Large intestine (tissue), 12 donors: ENCODE data around the gene BEND5. TPM values are rescaled to one million over a fixed set of nuclear protein-coding genes. Genes with fewer than 3 reads are reported as not detected.

Experiments used
- DNase-seq, 2 donors: peaks; one replicate each; pipeline versions ENCODE4 v3.0.0 to v3.0.0-alpha.2; 2013
- H3K27ac ChIP-seq: one replicate; pipeline ENCODE4 v1.5.1; 2013; ENCODE audit warnings: low read length
- H3K27me3 ChIP-seq: 2 replicates; pipeline ENCODE4 v1.6.1; 2013; ENCODE audit warnings: low read length; ENCODE audit not compliant: control insufficient read depth, insufficient read depth
- H3K36me3 ChIP-seq: 2 replicates; pipeline ENCODE4 v1.6.1; 2013; ENCODE audit warnings: low read length; ENCODE audit not compliant: control insufficient read depth, insufficient read depth
- H3K4me1 ChIP-seq: one replicate; pipeline ENCODE4 v1.6.1; 2013; ENCODE audit warnings: low read length; ENCODE audit not compliant: control insufficient read depth, insufficient read depth
- H3K4me3 ChIP-seq: one replicate; pipeline ENCODE4 v1.5.1; 2013; ENCODE audit warnings: low read length
- H3K9me3 ChIP-seq: one replicate; pipeline ENCODE4 v1.6.1; 2013; ENCODE audit warnings: mild to moderate bottlenecking, low read depth, low read length, moderate library complexity; ENCODE audit not compliant: control insufficient read depth
- WGBS: methylation state at CpG from one replicate; pipeline ENCODE4 v1.1.5; 2013; ENCODE audit warnings: low lambda C conversion rate; ENCODE audit not compliant: insufficient coverage; 5-methylcytosine and 5-hydroxymethylcytosine counted together
- long read RNA-seq, 11 donors: transcript quantifications; one replicate each; lab custom pipeline, GENCODE V29; 2026
- polyA plus RNA-seq: library from polyadenylated mRNA; unstranded; fragments of 120-200 nt; gene quantifications from one replicate; pipeline ENCODE4 v1.2.1, GENCODE V29; 2013

Gene BEND5, protein sequence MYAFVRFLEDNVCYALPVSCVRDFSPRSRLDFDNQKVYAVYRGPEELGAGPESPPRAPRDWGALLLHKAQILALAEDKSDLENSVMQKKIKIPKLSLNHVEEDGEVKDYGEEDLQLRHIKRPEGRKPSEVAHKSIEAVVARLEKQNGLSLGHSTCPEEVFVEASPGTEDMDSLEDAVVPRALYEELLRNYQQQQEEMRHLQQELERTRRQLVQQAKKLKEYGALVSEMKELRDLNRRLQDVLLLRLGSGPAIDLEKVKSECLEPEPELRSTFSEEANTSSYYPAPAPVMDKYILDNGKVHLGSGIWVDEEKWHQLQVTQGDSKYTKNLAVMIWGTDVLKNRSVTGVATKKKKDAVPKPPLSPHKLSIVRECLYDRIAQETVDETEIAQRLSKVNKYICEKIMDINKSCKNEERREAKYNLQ
- 7.7 TPM for polyA plus RNA-seq
- long read RNA-seq, donor 1, partial matches to known transcripts: 0 of 3 reads
- long read RNA-seq, donor 1, other reads (novel, unspliced or antisense): 0 of 3 reads
- long read RNA-seq, donor 2, partial matches to known transcripts: 0 of 4 reads
- long read RNA-seq, donor 2, other reads (novel, unspliced or antisense): 0 of 4 reads
- long read RNA-seq, donor 3: 0 reads
- long read RNA-seq, donor 4: 0 reads
- long read RNA-seq, donor 5, partial matches to known transcripts: 0 of 5 reads
- long read RNA-seq, donor 5, other reads (novel, unspliced or antisense): 0 of 5 reads
- long read RNA-seq, donor 6, partial matches to known transcripts: 0 of 4 reads
- long read RNA-seq, donor 6, other reads (novel, unspliced or antisense): 0 of 4 reads
- long read RNA-seq, donor 7, partial matches to known transcripts: 0 of 2 reads
- long read RNA-seq, donor 7, other reads (novel, unspliced or antisense): 0 of 2 reads
- long read RNA-seq, donor 8, partial matches to known transcripts: 0 of 2 reads
- long read RNA-seq, donor 8, other reads (novel, unspliced or antisense): 0 of 2 reads
- long read RNA-seq, donor 9: 0 reads
- long read RNA-seq, donor 10, partial matches to known transcripts: 0 of 5 reads
- long read RNA-seq, donor 10, other reads (novel, unspliced or antisense): 0 of 5 reads
- long read RNA-seq, donor 11, partial matches to known transcripts: 0 of 1 reads
- long read RNA-seq, donor 11, other reads (novel, unspliced or antisense): 0 of 1 reads

DNA sequence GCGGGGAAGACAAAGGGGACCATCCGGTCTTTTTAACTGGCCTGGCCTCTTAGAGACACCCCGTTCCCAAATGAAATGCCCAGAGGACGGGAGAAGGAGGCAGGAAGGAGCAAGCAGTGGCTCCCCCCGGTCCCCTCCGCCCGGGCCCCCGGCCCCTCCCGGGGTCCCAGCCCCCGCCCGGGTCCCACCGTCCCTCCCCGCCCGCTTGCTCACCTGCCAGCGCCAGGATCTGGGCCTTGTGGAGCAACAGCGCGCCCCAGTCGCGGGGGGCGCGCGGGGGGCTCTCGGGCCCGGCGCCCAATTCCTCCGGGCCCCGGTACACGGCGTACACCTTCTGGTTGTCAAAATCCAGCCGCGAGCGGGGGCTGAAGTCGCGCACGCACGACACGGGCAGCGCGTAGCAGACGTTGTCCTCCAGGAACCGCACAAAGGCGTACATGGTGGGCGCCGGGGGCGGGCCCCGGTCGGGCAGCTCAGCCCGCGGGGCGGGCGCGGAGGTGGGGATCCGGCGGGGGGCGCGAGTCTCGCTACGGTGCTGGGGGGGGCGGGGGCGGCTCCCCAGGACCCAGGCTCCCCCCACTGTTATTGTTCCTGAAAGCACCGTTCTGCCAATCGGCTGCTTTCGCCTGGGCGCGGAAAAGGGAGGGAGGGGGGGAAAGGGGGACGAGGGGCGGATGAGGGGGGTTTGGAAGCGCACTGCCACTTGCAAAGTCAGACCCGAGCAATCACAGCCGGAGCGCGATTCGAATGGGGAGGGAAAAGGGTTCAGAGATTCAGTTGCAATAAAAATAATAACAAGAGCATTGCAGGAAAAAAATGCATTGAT lies at the start of gene BEND5:
BEND5 (minus strand) TSS at position 499 of the 826 bp plus-strand sequence; CDS start at position 439, 60 bp downstream.
- peak; percentile 35 to 59 for DNase-seq
- peak within 1 kb of the TSS; percentile 42 for H3K27ac ChIP-seq
- H3K4me3 ChIP-seq: peak within 1 kb of the TSS; percentile 61
- H3K9me3 ChIP-seq: no peaks in the 10 kb centered on the region
- peaks cover 15% of the 10 kb centered on the region for H3K4me1 ChIP-seq
- no peaks in the 10 kb centered on the region for H3K36me3 ChIP-seq
- no CpG with 5 or more reads among the region's 73 CpGs for WGBS
- no peaks in the 10 kb centered on the region for H3K27me3 ChIP-seq

DNA sequence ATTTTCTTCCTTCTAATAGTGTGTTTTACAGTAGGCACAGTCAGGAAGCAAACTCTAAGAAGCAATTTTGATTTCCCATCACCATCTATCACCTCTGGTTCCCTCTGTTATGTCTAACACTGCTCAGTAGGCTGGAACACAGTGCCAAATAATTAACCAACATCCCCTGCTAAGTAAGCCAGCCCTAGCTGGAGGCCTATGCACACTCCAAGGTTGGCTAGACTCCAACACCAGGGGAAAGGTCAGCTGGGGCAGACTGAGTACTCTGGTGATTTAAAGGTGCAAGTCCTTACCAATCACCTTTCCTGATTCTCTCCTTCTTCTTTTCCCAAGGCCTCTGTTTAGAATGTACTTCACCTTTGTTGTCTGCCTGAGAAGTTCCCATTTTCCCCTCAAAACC lies 46.5 kb upstream of the BEND5 start:
- H3K27me3 ChIP-seq: peaks cover 4% of the 10 kb centered on the region
- no peaks in the 10 kb centered on the region for H3K36me3 ChIP-seq
- H3K4me1 ChIP-seq: peaks cover 3% of the 10 kb centered on the region
- H3K4me3 ChIP-seq: no peak overlapping the region
- DNase-seq: peak; percentile 64 to 84
- no peaks in the 10 kb centered on the region for H3K9me3 ChIP-seq
- H3K27ac ChIP-seq: no peak overlapping the region

DNA sequence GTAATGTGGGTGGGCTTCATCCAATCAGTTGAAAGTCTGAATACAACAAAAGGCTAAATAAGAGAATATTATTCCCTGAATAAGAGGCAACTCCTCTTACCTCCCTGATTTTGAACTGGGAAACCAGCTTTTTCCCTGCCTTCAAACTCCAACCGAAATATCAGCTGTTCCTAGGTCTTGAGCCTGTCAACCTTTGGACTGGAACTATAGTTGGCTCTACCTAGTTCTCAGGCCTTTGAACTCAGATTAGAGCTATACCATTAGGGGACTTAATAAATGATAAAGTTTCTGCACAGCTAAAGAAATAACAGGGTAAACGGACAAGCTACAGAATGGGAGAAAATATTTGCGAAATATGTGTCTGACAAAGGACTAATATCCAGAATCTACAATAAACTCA lies 43.8 kb upstream of the BEND5 start:
- DNase-seq: peak; percentile 14 to 53
- 34% methylated on average over 3 of the region's 3 CpGs for WGBS
- no peaks in the 10 kb centered on the region for H3K9me3 ChIP-seq
- no peak overlapping the region for H3K4me3 ChIP-seq
- H3K27me3 ChIP-seq: no peaks in the 10 kb centered on the region
- H3K4me1 ChIP-seq: peaks cover 3% of the 10 kb centered on the region
- no peaks in the 10 kb centered on the region for H3K36me3 ChIP-seq
- H3K27ac ChIP-seq: no peak overlapping the region

DNA sequence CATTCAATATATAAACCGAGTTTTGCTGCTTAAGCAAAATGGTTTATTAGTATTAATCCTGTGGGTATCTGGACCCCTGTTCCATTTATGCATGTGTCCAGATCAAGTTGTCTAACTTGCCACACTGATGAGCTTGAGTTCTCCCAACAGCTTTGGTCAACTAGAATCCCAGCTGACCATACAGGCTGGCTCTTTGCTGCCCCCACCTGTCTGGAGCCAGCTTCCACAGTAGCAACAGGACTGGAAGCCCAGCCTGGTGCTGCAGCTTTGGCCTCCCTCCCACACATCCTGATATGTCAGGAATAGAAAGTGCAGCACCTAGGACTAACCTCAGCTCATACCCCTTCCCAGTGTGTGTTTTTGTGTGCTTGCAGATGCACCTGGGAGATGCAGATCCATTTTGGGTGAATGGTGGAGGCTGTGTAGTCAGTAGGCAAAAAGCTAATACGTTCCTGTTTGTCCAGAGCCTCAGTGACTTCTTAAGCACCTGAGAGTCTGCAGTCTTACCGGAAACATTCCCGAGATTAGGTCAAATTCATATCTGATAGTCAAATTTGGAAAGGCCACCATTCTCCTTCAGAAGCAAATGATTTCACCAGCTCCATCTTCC lies 40.9 kb upstream of the BEND5 start:
- WGBS: no CpG with 5 or more reads among the region's 4 CpGs
- no peaks in the 10 kb centered on the region for H3K27me3 ChIP-seq
- no peak overlapping the region for H3K4me3 ChIP-seq
- H3K27ac ChIP-seq: no peak overlapping the region
- H3K36me3 ChIP-seq: no peaks in the 10 kb centered on the region
- no peaks in the 10 kb centered on the region for H3K4me1 ChIP-seq
- DNase-seq: peak; percentile 35 to 44
- no peaks in the 10 kb centered on the region for H3K9me3 ChIP-seq

DNA sequence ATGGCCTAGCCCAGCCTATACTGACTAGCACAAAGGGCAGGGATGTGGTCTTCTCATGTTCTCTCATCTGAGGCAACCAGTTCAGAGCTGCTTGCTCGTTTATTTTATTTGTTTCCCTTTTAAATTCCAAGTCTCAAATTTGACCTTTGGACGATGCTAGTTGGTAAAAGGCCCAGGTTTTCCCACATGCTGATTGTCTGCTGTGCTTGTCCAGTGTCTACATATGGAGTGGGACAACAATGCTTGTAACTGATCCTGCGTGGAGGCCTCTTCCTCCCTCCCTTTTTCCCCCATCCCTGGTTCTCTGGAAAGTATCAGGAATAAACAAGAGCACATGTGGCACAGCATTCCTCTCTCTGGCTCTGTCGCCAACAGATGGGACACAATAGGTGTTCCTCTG lies 34.0 kb upstream of the BEND5 start:
- no peaks in the 10 kb centered on the region for H3K4me1 ChIP-seq
- H3K36me3 ChIP-seq: no peaks in the 10 kb centered on the region
- no peak overlapping the region for H3K4me3 ChIP-seq
- no peak for DNase-seq
- no peaks in the 10 kb centered on the region for H3K9me3 ChIP-seq
- H3K27me3 ChIP-seq: no peaks in the 10 kb centered on the region
- no peak overlapping the region for H3K27ac ChIP-seq
- no CpG with 5 or more reads among the region's 4 CpGs for WGBS

DNA sequence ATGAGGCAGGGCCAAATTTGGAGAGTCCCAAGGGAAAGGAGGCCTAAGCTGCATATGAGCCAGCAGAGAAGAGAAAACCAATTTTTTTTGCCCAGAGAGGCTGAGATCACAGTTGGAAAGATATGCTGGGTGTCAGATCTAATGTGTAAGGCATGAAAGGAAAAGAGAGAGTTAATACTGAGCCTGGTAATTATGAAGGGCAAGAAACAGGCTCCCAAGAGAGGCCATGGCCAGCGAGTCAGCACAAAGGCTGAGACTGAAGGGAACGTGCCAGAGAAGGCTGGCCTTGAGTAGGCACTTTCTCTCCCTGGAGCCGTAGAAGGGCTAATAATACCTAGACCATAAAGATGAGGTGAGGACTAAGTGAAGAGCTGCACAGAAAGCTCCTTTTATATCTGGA lies 31.8 kb upstream of the BEND5 start:
- Histone ChIP-seq H3K27ac (no peak overlapping the region), H3K4me3 (no peak overlapping the region), H3K9me3 (no peaks in the 10 kb centered on the region), H3K27me3 (peaks cover 3% of the 10 kb centered on the region), H3K36me3 (no peaks in the 10 kb centered on the region), H3K4me1 (no peaks in the 10 kb centered on the region)
- no CpG with 5 or more reads among the region's 3 CpGs for WGBS
- DNase-seq: no peak

DNA sequence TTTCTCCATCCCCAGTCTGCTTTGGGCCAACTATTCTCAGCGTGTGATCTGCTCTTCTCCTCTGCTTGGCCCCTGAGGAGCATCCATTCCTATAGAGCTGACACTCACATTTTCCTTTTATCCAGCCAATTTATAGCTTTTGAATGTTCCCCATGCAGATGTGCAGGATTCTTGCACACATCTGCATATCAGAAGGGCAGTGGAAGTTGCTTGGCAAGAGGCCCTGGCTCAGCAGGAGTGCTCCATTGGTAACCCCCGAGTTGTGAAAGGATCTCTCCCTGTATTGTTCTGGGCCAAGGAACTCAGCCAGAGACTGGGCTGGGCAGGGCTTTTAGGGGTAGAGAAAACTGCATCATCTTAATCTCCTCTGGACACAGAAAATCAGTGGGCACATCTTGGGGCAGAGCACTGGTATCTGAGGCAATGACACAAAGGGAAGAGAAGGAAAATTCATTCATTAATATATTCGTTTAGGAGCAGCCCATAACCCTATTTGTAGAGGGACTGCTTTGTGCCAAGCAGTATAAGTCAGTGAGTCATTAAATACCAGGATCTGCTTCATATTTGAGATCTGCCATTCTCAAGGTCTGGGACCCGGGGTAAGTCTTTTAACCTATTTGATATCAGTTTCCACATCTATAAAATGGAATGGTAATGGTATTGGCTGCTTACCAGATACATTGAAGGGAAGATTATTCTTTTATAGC lies 31.0 kb upstream of the BEND5 start:
- no peak overlapping the region for H3K4me3 ChIP-seq
- peaks cover 3% of the 10 kb centered on the region for H3K27me3 ChIP-seq
- 100% methylated on average over 1 of the region's 4 CpGs for WGBS
- DNase-seq: no peak
- H3K36me3 ChIP-seq: no peaks in the 10 kb centered on the region
- no peaks in the 10 kb centered on the region for H3K4me1 ChIP-seq
- H3K27ac ChIP-seq: no peak overlapping the region
- H3K9me3 ChIP-seq: no peaks in the 10 kb centered on the region

DNA sequence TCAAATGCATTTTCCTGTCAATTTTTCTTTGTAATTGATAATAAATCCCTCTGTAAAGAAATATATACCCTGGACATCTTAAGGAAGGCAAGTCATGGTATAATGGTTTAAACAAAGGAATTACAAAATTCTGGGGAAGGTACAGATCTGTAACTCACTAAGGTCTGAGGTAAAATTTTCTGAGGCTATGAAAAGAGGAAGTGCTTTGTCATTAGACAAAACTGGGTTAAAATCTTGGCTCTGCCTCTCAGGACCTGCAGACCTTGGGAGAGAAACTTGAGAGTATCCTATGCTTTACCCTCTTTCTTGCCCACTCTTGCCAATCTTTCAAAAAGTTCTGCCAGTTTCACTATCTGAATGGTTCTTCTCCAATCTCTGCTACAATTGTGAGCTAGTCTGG lies 26.8 kb upstream of the BEND5 start:
- peaks cover 3% of the 10 kb centered on the region for H3K27me3 ChIP-seq

DNA sequence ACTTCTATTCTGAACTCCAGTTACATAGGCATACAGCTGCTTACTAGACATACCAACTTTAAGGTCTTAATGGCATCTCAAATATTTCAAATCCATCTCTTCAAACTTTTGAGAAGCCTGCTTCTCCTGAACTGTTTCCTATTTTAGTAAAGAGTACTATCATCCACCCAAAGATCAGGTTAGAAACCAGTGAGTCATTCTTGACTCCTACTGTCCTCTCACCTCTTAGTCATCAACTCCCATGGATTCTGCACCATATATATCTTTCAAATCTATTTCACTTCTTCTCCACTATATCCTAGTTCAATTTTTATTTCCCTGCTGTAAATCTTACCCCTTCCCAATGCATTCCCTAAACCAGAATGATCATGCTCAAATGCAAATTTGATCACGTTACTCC lies 18.1 kb upstream of the BEND5 start:
- no peaks in the 10 kb centered on the region for H3K27me3 ChIP-seq
- 0% methylated on average over 1 of the region's 1 CpG for WGBS
- H3K36me3 ChIP-seq: no peaks in the 10 kb centered on the region
- no peaks in the 10 kb centered on the region for H3K9me3 ChIP-seq
- no peak overlapping the region for H3K4me3 ChIP-seq
- no peak overlapping the region for H3K27ac ChIP-seq
- DNase-seq: no peak
- H3K4me1 ChIP-seq: no peaks in the 10 kb centered on the region

More for the DNA sequence above, 26.8 kb upstream of the BEND5 start:
- DNase-seq: no peak
- no peak overlapping the region for H3K4me3 ChIP-seq
- H3K9me3 ChIP-seq: no peaks in the 10 kb centered on the region
- no peak overlapping the region for H3K27ac ChIP-seq
- no peaks in the 10 kb centered on the region for H3K36me3 ChIP-seq
- H3K4me1 ChIP-seq: no peaks in the 10 kb centered on the region
